Fibroblast of lung (primary cell): ENCODE data around the gene LRRC47. TPM values are rescaled to one million over a fixed set of nuclear protein-coding genes. Genes with fewer than 3 reads are reported as not detected.

Experiments used
- DNase-seq, 2 donors: peaks; one replicate each; pipeline versions ENCODE4 v3.0.0 to v3.0.0-alpha.2; 2010; ENCODE audit warnings: low read depth in 2 of 2
- H2AFZ ChIP-seq: 2 replicates; pipeline ENCODE4 v1.5.1; 2012; ENCODE audit warnings: low read length, control low read depth, inconsistent platforms
- H3K27ac ChIP-seq: 2 replicates; pipeline ENCODE4 v1.5.1; 2011; ENCODE audit warnings: low read length, control low read depth; ENCODE audit not compliant: insufficient read depth
- H3K27me3 ChIP-seq: 2 replicates; pipeline ENCODE4 v1.5.1; 2011; ENCODE audit warnings: mild to moderate bottlenecking, low read length; ENCODE audit not compliant: control insufficient read depth, insufficient read depth
- H3K36me3 ChIP-seq: 2 replicates; pipeline ENCODE4 v1.5.1; 2011; ENCODE audit warnings: low read length; ENCODE audit not compliant: control insufficient read depth, insufficient read depth
- H3K4me1 ChIP-seq: 2 replicates; pipeline ENCODE4 v1.5.1; 2011; ENCODE audit warnings: low read length; ENCODE audit not compliant: control insufficient read depth, insufficient read depth; ENCODE audit errors: extremely low read depth
- H3K4me2 ChIP-seq: 2 replicates; pipeline ENCODE4 v1.5.1; 2011; ENCODE audit warnings: low read length, control low read depth; ENCODE audit not compliant: insufficient read depth; ENCODE audit errors: extremely low read depth
- H3K4me3 ChIP-seq, 4 experiments: fragments of 200-600 bp in 1 of 4; sonication (generic) in 1 of 4; replicated peaks in 1 of 4; 2 replicates each; pipeline ENCODE4 v1.5.1; 2011 to 2016; ENCODE audit warnings: low read length in 4 of 4, low read depth in 3 of 4, mild to moderate bottlenecking in 3 of 4, control low read depth in 2 of 4, inconsistent platforms in 1 of 4, mixed read lengths in 1 of 4; ENCODE audit not compliant: insufficient read depth in 1 of 4; ENCODE audit errors: control extremely low read depth in 1 of 4
- H3K79me2 ChIP-seq: 2 replicates; pipeline ENCODE4 v1.5.1; 2012; ENCODE audit warnings: mild to moderate bottlenecking, low read length, inconsistent platforms; ENCODE audit not compliant: control insufficient read depth, insufficient read depth
- H3K9ac ChIP-seq: 2 replicates; pipeline ENCODE4 v1.5.1; 2011; ENCODE audit warnings: mild to moderate bottlenecking, low read length, control low read depth; ENCODE audit not compliant: insufficient read depth
- H3K9me3 ChIP-seq: 2 replicates; pipeline ENCODE4 v1.5.1; 2012; ENCODE audit warnings: low read depth, low read length; ENCODE audit not compliant: control insufficient read depth, insufficient read depth
- H4K20me1 ChIP-seq: 2 replicates; pipeline ENCODE4 v1.5.1; 2011; ENCODE audit warnings: low read length; ENCODE audit not compliant: control insufficient read depth, insufficient read depth; ENCODE audit errors: extremely low read depth
- EZH2 ChIP-seq: IDR thresholded peaks from 2 replicates; pipeline ENCODE4 v1.5.1; 2012; ENCODE audit warnings: low read length, control low read depth, mild to moderate bottlenecking; ENCODE audit errors: missing control alignments
- polyA plus RNA-seq, 2 donors: library from polyadenylated mRNA; depleted of rRNA in 1 of 2; stranded (reverse) in 1 of 2; unstranded in 1 of 2; fragments of >200 nt; gene quantifications; 2 replicates each; pipeline ENCODE4 v1.2.1, GENCODE V29; 2011 to 2012; ENCODE audit warnings: missing spikeins in 1 of 2
- total RNA-seq: library from RNA; depleted of rRNA; stranded (reverse); fragments of >200 nt; gene quantifications from 2 replicates; pipeline ENCODE4 v1.2.1, GENCODE V29; 2014
- TF ChIP-seq, protein P1 (sequence below), 2 donors: IDR thresholded peaks in 1 of 2; conservative IDR thresholded peaks in 1 of 2; 1 replicate in 1 of 2; 2 replicates in 1 of 2; pipeline ENCODE4 v1.5.1; 2011 to 2012; ENCODE audit warnings: low read length in 2 of 2, control low read depth in 1 of 2, inconsistent platforms in 1 of 2, low read depth in 1 of 2, mild to moderate bottlenecking in 1 of 2

The LRRC47 gene
- total and polyA plus RNA-seq, 2 donors (not counting 1 experiment from before 2014, with no cell fraction given): 25.1 to 28.8 TPM

- Histone ChIP-seq H2AFZ (no peak overlapping the region), H3K4me3 (no peak overlapping the region), H3K4me2 (no peak overlapping the region), H3K79me2 (no peaks in the 10 kb centered on the region), H3K27ac (no peak overlapping the region), H3K9me3 (no peaks in the 10 kb centered on the region), H3K27me3 (no peaks in the 10 kb centered on the region), H3K9ac (no peak overlapping the region), H3K36me3 (peaks cover 8% of the 10 kb centered on the region), H3K4me1 (no peaks in the 10 kb centered on the region), H4K20me1 (no peaks in the 10 kb centered on the region)
- TF ChIP-seq EZH2: no peak
- TF ChIP-seq, protein P1, sequence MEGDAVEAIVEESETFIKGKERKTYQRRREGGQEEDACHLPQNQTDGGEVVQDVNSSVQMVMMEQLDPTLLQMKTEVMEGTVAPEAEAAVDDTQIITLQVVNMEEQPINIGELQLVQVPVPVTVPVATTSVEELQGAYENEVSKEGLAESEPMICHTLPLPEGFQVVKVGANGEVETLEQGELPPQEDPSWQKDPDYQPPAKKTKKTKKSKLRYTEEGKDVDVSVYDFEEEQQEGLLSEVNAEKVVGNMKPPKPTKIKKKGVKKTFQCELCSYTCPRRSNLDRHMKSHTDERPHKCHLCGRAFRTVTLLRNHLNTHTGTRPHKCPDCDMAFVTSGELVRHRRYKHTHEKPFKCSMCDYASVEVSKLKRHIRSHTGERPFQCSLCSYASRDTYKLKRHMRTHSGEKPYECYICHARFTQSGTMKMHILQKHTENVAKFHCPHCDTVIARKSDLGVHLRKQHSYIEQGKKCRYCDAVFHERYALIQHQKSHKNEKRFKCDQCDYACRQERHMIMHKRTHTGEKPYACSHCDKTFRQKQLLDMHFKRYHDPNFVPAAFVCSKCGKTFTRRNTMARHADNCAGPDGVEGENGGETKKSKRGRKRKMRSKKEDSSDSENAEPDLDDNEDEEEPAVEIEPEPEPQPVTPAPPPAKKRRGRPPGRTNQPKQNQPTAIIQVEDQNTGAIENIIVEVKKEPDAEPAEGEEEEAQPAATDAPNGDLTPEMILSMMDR (conservative IDR thresholded peaks at IDR 0.05 in 1 of 2, IDR thresholded peaks at IDR 0.05 in 1 of 2; ENCODE audit: low read depth in 1 of 2, low read length in 2 of 2): no peak
- no peak for DNase-seq
Observed at GRCh38 chr1:3819771-3820200, 23.5 kb upstream of the LRRC47 start.

DNA sequence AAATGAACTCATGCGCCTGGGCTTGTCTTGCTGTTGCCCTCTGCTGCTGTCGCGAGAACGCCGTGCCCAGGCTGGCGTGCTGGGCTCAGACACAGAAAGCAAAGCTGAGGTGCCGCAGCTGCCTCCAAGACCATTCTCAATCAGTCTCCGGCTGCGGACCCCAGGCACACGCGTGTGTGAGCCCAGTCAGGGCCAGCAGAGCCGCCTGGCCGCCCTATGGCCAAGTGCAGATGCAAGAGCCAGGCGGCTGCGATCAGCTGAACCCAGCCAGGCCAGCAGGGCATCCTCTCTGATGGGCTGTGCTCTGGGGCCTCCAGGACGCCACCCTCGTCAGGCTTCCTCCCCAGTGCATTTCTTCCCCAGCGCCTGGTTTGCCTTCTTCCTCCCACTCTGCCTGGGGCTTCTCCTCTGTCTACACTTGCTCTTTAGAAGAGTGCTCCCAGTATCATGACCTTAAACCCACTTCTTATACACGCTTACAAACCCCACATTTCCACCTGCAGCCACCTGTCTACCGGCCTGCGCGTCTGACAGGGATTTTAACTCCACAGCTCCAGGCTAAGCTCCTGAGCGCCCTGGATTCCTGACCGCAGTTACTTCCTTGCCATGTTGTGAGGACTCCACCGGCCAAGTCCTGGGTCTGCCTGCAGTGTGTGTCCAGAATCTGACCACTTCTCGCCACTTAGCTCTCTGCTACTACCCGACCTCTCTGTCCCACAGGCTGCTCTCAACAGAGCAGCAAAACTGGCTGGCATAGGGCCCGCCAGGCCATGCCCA is 21.7 kb upstream of the LRRC47 start:
- H4K20me1 ChIP-seq: no peaks in the 10 kb centered on the region
- H2AFZ ChIP-seq: no peak overlapping the region
- H3K4me2 ChIP-seq: no peak overlapping the region
- H3K27me3 ChIP-seq: no peaks in the 10 kb centered on the region
- H3K27ac ChIP-seq: no peak overlapping the region
- no peak for DNase-seq
- peaks cover 6% of the 10 kb centered on the region for H3K36me3 ChIP-seq
- no peaks in the 10 kb centered on the region for H3K79me2 ChIP-seq
- no peaks in the 10 kb centered on the region for H3K9me3 ChIP-seq
- no peak overlapping the region for H3K4me3 ChIP-seq
- TF ChIP-seq, protein P1 (conservative IDR thresholded peaks at IDR 0.05 in 1 of 2, IDR thresholded peaks at IDR 0.05 in 1 of 2; ENCODE audit: low read depth in 1 of 2, low read length in 2 of 2): no peak
- TF ChIP-seq EZH2: no peak
- H3K9ac ChIP-seq: no peak overlapping the region
- no peaks in the 10 kb centered on the region for H3K4me1 ChIP-seq

DNA sequence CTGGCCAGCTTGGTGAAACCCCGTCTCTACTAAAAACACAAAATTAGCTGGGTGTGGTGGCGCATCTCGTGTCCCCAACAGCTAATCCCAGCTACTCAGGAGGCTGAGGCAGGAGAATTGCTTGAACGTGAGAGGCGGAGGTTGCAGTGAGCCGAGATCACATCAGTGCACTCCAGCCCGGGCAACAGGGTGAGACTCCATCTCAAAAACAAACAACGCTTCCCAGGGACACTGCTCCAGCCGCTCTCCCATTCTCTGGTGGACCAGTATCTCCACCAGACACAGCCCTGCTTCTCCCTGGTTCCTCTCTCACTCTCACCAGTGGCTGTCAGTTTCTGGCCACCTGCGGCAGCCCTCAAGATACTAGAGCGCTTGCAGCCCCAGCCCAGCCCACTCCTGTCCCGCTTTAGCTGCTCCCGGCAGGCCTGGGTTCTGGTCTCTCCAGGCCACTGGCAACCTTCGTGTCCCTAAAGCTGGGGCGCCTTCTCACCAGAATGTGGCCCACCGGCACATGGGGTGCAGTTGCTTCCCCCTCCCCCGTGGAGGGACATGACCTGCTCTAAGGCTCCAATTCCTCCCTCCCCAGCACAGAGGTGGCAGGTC is 20.9 kb upstream of the LRRC47 start:
- Histone ChIP-seq H3K4me2 (no peak overlapping the region), H3K36me3 (peaks cover 2% of the 10 kb centered on the region), H3K27ac (no peak overlapping the region), H2AFZ (no peak overlapping the region), H3K79me2 (no peaks in the 10 kb centered on the region), H4K20me1 (no peaks in the 10 kb centered on the region), H3K4me1 (no peaks in the 10 kb centered on the region), H3K4me3 (no peak overlapping the region), H3K9ac (no peak overlapping the region), H3K9me3 (no peaks in the 10 kb centered on the region), H3K27me3 (no peaks in the 10 kb centered on the region)
- TF ChIP-seq, protein P1 (conservative IDR thresholded peaks at IDR 0.05 in 1 of 2, IDR thresholded peaks at IDR 0.05 in 1 of 2; ENCODE audit: low read depth in 1 of 2, low read length in 2 of 2): no peak
- TF ChIP-seq EZH2: no peak
- DNase-seq: no peak
